PFSK-1 (cell line): ENCODE measurements around the gene SEMA3C.

Source experiments
- POLR2AphosphoS5 ChIP-seq: IDR thresholded peaks from 2 replicates; pipeline ENCODE4 v1.6.1; 2012; ENCODE audit warnings: low read depth, mild to moderate bottlenecking, control low read depth, low read length, moderate library complexity
- SIN3A ChIP-seq: IDR thresholded peaks from 2 replicates; pipeline ENCODE4 v1.6.1; 2012; ENCODE audit warnings: mild to moderate bottlenecking, low read length, moderate library complexity, borderline replicate concordance; ENCODE audit not compliant: insufficient read depth

DNA sequence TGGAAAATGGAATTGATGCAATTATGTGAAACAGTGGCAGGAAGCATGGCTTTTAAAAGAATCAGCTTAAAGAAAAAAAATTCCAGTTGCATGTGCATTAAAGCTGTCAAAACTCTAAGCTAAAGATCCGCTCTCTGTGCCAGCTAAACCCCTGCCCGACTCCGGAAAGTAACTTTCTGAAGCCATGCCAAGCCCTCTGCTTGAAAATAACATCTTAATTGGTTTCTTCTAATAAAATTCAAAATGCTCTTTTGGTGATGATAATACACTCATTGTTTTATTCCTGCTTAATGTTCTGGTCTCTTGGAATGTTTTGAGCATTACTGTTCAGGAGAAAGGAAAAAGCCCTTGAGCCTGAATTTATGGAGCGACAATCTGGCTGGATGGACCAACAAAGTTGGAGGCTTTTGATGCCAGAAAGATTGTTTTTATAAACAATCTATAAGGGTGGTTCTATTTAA lies 11.7 kb downstream of the SEMA3C start:
- no peak for TF ChIP-seq SIN3A
- TF ChIP-seq POLR2AphosphoS5 = no peak
